Glomerular visceral epithelial cell (primary cell): ENCODE measurements around the gene RFX2.
"Not testable (repeated sequence)": the region's sequence is repeated elsewhere in the genome, so short reads cannot be mapped to it uniquely, and the experiment has no call there.

Experiments used
- DNase-seq: peaks from one replicate; pipeline ENCODE4 v3.0.0-alpha.2; 2016; ENCODE audit errors: extremely low spot score

Gene RFX2

GRCh38 chr19:6038634-6039405 lies 71.5 kb downstream of the RFX2 start:
- DNase-seq: no peak

GRCh38 chr19:6035026-6035425 lies 75.3 kb downstream of the RFX2 start:
- no peak for DNase-seq

- no peak for DNase-seq
These were observed 75.8 kb downstream of the RFX2 start for GRCh38 chr19:6034512-6034911.

GRCh38 chr19:6033744-6034264 lies 76.5 kb downstream of the RFX2 start:
- DNase-seq: no peak

- DNase-seq: no peak
These were observed 77.5 kb downstream of the RFX2 start for GRCh38 chr19:6032827-6033226.

- no peak for DNase-seq
These were observed 77.9 kb downstream of the RFX2 start for GRCh38 chr19:6032381-6032780.

GRCh38 chr19:6030214-6030507 lies 80.1 kb downstream of the RFX2 start:
- DNase-seq: no peak

- DNase-seq: no peak
These were observed 83.7 kb downstream of the RFX2 start for GRCh38 chr19:6026390-6027227.

GRCh38 chr19:6024756-6025155 lies 85.5 kb downstream of the RFX2 start:
- DNase-seq: not testable (repeated sequence)

GRCh38 chr19:6023936-6024335 lies 86.4 kb downstream of the RFX2 start:
- DNase-seq: no peak

- DNase-seq: peak; percentile 18
These were observed 87.1 kb downstream of the RFX2 start for GRCh38 chr19:6023085-6023682.

GRCh38 chr19:6022570-6023064 lies 87.7 kb downstream of the RFX2 start:
- DNase-seq: no peak

GRCh38 chr19:6021878-6022569 lies 88.3 kb downstream of the RFX2 start:
- DNase-seq: peak; percentile 63

- no peak for DNase-seq
These were observed 89.1 kb downstream of the RFX2 start for GRCh38 chr19:6020972-6021805.

- no peak for DNase-seq
These were observed 90.0 kb downstream of the RFX2 start for GRCh38 chr19:6020166-6020882.

GRCh38 chr19:6018786-6019185 lies 91.5 kb downstream of the RFX2 start:
- no peak for DNase-seq

- DNase-seq: no peak
These were observed 92.7 kb downstream of the RFX2 start for GRCh38 chr19:6017576-6017975.

- no peak for DNase-seq
These were observed 94.3 kb downstream of the RFX2 start for GRCh38 chr19:6015841-6016545.

GRCh38 chr19:6014551-6015135 lies 95.7 kb downstream of the RFX2 start:
- no peak for DNase-seq
